Activated CD4-positive, CD25-positive, alpha-beta regulatory T cell (primary cell): Measurements from ENCODE around the gene EXD1.
"Not testable (repeated sequence)": the region's sequence is repeated elsewhere in the genome, so short reads cannot be mapped to it uniquely, and the experiment has no call there.

Experiments used
- DNase-seq, 4 experiments: peaks; one replicate each; lab custom pipeline; 2025; lab: John Stamatoyannopoulos, UW

The EXD1 gene

DNA sequence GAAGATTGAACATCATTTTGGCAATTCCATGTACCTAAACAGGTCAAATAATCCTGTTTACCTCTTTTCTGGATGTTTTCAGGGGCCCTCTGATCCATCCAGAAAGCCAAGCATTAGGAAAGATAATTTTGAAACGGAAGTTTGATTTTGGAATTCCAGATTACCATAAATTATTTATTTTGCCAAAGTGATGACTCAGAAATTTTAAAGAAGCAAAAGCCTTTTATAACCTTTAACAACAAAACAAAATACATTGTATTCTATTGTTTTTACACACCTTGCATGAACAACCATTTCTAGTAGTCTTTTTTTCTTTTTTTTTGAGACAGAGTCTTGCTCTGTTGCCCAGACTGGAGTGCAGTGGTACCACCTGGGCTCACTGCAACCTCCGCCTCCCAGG is 82.5 kb downstream of the EXD1 start:
- DNase-seq: no peak

DNA sequence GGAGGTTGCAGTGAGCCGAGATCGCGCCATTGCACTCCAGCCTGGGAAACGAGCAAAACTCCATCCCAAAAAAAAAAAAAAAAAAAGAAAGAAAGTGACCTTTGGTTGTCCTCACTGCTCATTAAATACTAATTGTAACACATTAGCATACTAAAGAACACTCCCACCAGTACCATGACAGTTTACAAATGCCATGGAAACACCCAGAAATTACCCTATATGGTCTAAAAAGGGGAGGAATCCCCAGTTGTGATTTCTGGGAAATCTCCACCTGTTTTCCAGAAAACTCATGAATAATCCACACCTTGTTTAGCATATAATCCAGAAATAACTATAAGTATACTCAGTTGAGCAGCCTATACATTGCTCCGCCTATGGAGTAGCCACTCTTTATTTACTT is 90.9 kb downstream of the EXD1 start:
- DNase-seq: no peak

GRCh38 chr15:41139112-41139511 is 91.4 kb downstream of the EXD1 start:
- not testable (repeated sequence) for DNase-seq

- DNase-seq: not testable (repeated sequence)
These were observed 95.0 kb downstream of the EXD1 start for GRCh38 chr15:41135580-41135979.

DNA sequence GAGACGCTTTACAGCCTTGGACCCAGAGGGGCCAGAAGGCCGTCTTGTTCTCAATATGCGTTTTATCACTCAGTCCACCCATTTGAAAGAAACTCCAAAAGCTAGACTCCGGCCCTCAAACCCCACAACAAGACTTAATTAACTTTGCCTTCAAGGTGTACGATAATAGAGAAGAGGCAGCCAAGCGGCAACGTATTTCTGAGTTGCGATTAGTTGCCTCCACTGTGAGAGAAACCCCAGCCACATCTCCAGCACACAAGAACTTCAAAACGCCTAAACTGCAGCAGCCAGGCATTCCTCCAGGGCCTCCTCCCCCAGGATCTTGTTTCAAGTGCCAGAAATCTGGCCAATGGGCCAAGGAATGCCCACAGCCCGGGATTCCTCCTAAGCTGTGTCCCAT is 97.1 kb downstream of the EXD1 start:
- DNase-seq: no peak
